Liver (tissue), 3 donors: ENCODE data around the gene TOMM20.
A peak's percentile ranks its signal among the peaks of the same experiment; 100 is the strongest.

Source experiments
- RAD21 ChIP-seq, 2 donors: IDR thresholded peaks; 2 replicates each; pipeline ENCODE4 v1.6.1; 2016; ENCODE audit warnings: antibody characterized with exemption in 2 of 2, mild to moderate bottlenecking in 2 of 2
- TF ChIP-seq, protein P1 (sequence below): IDR thresholded peaks from 2 replicates; pipeline ENCODE4 v1.6.1; 2016; ENCODE audit warnings: antibody characterized with exemption
- TF ChIP-seq, protein P2 (sequence below): IDR thresholded peaks from 2 replicates; pipeline ENCODE4 v1.6.1; 2016; ENCODE audit warnings: antibody characterized with exemption
- TF ChIP-seq, protein P3 (sequence below): fragments of 150-350 bp; IDR thresholded peaks from 2 replicates; pipeline ENCODE4 v1.5.1; 2017; ENCODE audit warnings: improper control_type of control experiment, low read depth, low read length; ENCODE audit not compliant: missing input control
- TF ChIP-seq, protein P4 (sequence below): IDR thresholded peaks from 2 replicates; pipeline ENCODE4 v1.6.1; 2016; ENCODE audit warnings: antibody characterized with exemption, mild to moderate bottlenecking
- TF ChIP-seq, protein P5 (sequence below): IDR thresholded peaks from 2 replicates; pipeline ENCODE4 v1.6.1; 2016; ENCODE audit warnings: antibody characterized with exemption
- donor health status: healthy.
- donor health status: healthy.

DNA sequence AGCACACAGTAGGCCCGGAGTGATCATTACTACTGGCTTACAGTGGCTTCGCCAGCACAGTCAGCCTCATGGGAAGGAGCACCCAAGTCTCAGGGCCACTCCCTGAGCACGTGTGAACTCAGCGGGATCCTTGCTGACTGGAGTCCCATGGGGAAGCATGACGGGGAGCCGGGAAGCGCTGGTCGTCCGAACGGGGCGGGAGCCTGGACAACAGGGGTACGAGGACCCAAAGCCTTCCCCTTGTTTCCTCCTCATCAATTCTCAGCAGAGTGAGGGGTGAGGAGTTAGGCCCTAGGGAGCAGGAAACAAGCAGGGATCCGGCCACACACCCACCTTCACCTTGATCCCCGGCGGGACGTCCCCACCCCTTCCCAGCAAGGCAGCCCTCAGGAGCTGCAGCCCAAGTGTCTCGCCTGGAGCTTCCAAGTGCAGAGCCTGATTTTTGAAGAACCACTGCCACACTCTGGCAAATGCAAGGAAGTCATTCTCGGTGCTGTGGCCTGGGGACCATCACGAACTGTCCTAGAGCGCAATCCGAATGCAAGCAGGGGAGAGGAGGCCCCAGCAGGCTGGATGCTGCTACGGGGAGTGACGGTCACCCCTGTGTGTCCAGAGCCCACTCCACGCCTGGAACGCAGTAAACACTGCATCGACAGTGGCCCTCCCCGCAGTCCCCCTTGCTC is 35.5 kb downstream of the TOMM20 start:
- TF ChIP-seq, protein P1, sequence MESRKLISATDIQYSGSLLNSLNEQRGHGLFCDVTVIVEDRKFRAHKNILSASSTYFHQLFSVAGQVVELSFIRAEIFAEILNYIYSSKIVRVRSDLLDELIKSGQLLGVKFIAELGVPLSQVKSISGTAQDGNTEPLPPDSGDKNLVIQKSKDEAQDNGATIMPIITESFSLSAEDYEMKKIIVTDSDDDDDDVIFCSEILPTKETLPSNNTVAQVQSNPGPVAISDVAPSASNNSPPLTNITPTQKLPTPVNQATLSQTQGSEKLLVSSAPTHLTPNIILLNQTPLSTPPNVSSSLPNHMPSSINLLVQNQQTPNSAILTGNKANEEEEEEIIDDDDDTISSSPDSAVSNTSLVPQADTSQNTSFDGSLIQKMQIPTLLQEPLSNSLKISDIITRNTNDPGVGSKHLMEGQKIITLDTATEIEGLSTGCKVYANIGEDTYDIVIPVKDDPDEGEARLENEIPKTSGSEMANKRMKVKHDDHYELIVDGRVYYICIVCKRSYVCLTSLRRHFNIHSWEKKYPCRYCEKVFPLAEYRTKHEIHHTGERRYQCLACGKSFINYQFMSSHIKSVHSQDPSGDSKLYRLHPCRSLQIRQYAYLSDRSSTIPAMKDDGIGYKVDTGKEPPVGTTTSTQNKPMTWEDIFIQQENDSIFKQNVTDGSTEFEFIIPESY: no peak
- TF ChIP-seq, protein P2, sequence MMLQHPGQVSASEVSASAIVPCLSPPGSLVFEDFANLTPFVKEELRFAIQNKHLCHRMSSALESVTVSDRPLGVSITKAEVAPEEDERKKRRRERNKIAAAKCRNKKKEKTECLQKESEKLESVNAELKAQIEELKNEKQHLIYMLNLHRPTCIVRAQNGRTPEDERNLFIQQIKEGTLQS: no peak
- TF ChIP-seq, protein P3, sequence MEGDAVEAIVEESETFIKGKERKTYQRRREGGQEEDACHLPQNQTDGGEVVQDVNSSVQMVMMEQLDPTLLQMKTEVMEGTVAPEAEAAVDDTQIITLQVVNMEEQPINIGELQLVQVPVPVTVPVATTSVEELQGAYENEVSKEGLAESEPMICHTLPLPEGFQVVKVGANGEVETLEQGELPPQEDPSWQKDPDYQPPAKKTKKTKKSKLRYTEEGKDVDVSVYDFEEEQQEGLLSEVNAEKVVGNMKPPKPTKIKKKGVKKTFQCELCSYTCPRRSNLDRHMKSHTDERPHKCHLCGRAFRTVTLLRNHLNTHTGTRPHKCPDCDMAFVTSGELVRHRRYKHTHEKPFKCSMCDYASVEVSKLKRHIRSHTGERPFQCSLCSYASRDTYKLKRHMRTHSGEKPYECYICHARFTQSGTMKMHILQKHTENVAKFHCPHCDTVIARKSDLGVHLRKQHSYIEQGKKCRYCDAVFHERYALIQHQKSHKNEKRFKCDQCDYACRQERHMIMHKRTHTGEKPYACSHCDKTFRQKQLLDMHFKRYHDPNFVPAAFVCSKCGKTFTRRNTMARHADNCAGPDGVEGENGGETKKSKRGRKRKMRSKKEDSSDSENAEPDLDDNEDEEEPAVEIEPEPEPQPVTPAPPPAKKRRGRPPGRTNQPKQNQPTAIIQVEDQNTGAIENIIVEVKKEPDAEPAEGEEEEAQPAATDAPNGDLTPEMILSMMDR: no peak
- TF ChIP-seq, protein P4, sequence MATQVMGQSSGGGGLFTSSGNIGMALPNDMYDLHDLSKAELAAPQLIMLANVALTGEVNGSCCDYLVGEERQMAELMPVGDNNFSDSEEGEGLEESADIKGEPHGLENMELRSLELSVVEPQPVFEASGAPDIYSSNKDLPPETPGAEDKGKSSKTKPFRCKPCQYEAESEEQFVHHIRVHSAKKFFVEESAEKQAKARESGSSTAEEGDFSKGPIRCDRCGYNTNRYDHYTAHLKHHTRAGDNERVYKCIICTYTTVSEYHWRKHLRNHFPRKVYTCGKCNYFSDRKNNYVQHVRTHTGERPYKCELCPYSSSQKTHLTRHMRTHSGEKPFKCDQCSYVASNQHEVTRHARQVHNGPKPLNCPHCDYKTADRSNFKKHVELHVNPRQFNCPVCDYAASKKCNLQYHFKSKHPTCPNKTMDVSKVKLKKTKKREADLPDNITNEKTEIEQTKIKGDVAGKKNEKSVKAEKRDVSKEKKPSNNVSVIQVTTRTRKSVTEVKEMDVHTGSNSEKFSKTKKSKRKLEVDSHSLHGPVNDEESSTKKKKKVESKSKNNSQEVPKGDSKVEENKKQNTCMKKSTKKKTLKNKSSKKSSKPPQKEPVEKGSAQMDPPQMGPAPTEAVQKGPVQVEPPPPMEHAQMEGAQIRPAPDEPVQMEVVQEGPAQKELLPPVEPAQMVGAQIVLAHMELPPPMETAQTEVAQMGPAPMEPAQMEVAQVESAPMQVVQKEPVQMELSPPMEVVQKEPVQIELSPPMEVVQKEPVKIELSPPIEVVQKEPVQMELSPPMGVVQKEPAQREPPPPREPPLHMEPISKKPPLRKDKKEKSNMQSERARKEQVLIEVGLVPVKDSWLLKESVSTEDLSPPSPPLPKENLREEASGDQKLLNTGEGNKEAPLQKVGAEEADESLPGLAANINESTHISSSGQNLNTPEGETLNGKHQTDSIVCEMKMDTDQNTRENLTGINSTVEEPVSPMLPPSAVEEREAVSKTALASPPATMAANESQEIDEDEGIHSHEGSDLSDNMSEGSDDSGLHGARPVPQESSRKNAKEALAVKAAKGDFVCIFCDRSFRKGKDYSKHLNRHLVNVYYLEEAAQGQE: no peak
- TF ChIP-seq, protein P5, sequence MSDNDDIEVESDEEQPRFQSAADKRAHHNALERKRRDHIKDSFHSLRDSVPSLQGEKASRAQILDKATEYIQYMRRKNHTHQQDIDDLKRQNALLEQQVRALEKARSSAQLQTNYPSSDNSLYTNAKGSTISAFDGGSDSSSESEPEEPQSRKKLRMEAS: no peak
- TF ChIP-seq RAD21 (IDR thresholded peaks at IDR 0.05): peak; percentile 52 to 77
